Germinal center (tissue), 1 donor: ENCODE data around the gene BCAT1.
"Not testable (repeated sequence)": the region's sequence is repeated elsewhere in the genome, so short reads cannot be mapped to it uniquely, and the experiment has no call there.

ENCODE experiments used
- DNase-seq: peaks from one replicate; pipeline ENCODE4 v3.0.0; 2012; ENCODE audit warnings: mixed read lengths, low spot score

Gene BCAT1

GRCh38 chr12:24928533-24929306, 20.2 kb downstream of the BCAT1 start:
- not testable (repeated sequence) for DNase-seq

GRCh38 chr12:24928131-24928530, 20.8 kb downstream of the BCAT1 start:
- DNase-seq, result no peak

GRCh38 chr12:24926080-24926479, 22.8 kb downstream of the BCAT1 start:
- not testable (repeated sequence) for DNase-seq

GRCh38 chr12:24922090-24922489, 26.8 kb downstream of the BCAT1 start:
- no peak for DNase-seq

- DNase-seq, result no peak
These were observed 27.5 kb downstream of the BCAT1 start for GRCh38 chr12:24921251-24922038.

GRCh38 chr12:24920141-24920540, 28.8 kb downstream of the BCAT1 start:
- DNase-seq, result no peak

GRCh38 chr12:24919346-24920001, 29.4 kb downstream of the BCAT1 start:
- no peak for DNase-seq

GRCh38 chr12:24918596-24918995, 30.3 kb downstream of the BCAT1 start:
- DNase-seq, result no peak

GRCh38 chr12:24915501-24915900, 33.4 kb downstream of the BCAT1 start:
- no peak for DNase-seq

- no peak for DNase-seq
These were observed 34.9 kb downstream of the BCAT1 start for GRCh38 chr12:24913953-24914352.

GRCh38 chr12:24913130-24913529, 35.8 kb downstream of the BCAT1 start:
- no peak for DNase-seq

GRCh38 chr12:24911271-24911791, 37.6 kb downstream of the BCAT1 start:
- DNase-seq, result no peak

- DNase-seq, result not testable (repeated sequence)
These were observed 38.7 kb downstream of the BCAT1 start for GRCh38 chr12:24910192-24910591.

GRCh38 chr12:24909667-24910066, 39.2 kb downstream of the BCAT1 start:
- DNase-seq, result no peak

GRCh38 chr12:24907464-24907863, 41.4 kb downstream of the BCAT1 start:
- DNase-seq, result no peak

- no peak for DNase-seq
These were observed 42.8 kb downstream of the BCAT1 start for GRCh38 chr12:24906141-24906540.

- no peak for DNase-seq
These were observed 43.5 kb downstream of the BCAT1 start for GRCh38 chr12:24905431-24905830.

GRCh38 chr12:24904871-24905270, 44.0 kb downstream of the BCAT1 start:
- no peak for DNase-seq

GRCh38 chr12:24903329-24904088, 45.4 kb downstream of the BCAT1 start:
- peak; percentile 25 for DNase-seq

GRCh38 chr12:24902511-24903328, 46.2 kb downstream of the BCAT1 start:
- DNase-seq, result peak; percentile 53
